AG09309 (cell line): ENCODE results near the gene LIN7C.

Experiments
- DNase-seq: peaks from one replicate; pipeline ENCODE4 v3.0.0-alpha.2; 2010; ENCODE audit warnings: low read depth
- H3K4me3 ChIP-seq: 2 replicates; pipeline ENCODE4 v1.5.1; 2011; ENCODE audit warnings: mild to moderate bottlenecking, low read depth, low read length, moderate library complexity; ENCODE audit not compliant: control insufficient read depth
- TF ChIP-seq, protein P1 (sequence below): IDR thresholded peaks from 2 replicates; pipeline ENCODE4 v1.5.1; 2011; ENCODE audit warnings: mild to moderate bottlenecking, low read depth, low read length, inconsistent platforms; ENCODE audit not compliant: insufficient read depth, control insufficient read depth; ENCODE audit errors: missing control alignments

LIN7C gene

DNA sequence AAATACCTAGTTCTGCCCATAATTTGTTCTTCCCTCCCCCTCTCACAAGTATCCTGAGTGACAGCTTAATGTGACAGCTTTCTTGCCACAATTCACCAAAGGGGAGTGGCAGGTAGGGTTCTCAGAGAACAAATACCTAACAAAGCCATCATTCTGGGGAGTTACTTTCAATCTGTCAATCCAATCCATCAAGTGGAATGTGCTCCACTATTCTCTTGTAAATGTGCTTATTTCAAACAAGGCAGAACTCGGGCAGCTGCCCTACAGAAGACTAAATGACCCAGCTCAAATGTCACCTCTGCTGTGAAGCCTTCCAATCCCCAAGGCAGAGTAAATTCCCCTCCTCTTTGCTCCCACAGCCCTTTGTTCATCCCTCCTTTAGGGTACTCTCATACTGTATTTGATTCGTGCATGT lies 61.8 kb downstream of the LIN7C start:
- no peak for DNase-seq
- H3K4me3 ChIP-seq, result no peak overlapping the region
- TF ChIP-seq, protein P1, sequence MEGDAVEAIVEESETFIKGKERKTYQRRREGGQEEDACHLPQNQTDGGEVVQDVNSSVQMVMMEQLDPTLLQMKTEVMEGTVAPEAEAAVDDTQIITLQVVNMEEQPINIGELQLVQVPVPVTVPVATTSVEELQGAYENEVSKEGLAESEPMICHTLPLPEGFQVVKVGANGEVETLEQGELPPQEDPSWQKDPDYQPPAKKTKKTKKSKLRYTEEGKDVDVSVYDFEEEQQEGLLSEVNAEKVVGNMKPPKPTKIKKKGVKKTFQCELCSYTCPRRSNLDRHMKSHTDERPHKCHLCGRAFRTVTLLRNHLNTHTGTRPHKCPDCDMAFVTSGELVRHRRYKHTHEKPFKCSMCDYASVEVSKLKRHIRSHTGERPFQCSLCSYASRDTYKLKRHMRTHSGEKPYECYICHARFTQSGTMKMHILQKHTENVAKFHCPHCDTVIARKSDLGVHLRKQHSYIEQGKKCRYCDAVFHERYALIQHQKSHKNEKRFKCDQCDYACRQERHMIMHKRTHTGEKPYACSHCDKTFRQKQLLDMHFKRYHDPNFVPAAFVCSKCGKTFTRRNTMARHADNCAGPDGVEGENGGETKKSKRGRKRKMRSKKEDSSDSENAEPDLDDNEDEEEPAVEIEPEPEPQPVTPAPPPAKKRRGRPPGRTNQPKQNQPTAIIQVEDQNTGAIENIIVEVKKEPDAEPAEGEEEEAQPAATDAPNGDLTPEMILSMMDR, result no peak
